HepG2 (cell line): ENCODE results near the gene ITCH. TPM values are rescaled to one million over a fixed set of nuclear protein-coding genes. Genes with fewer than 3 reads are reported as not detected.
A peak's percentile ranks its signal among the peaks of the same experiment; 100 is the strongest.

Source experiments
- HNF4G ChIP-seq, 2 experiments: sonication (generic) in 1 of 2; formaldehyde crosslinking in 1 of 2; IDR thresholded peaks; 2 replicates each; pipeline versions ENCODE4 v1.4.0 to v1.6.1; 2011 to 2020; ENCODE audit warnings: borderline replicate concordance in 2 of 2, low read depth in 2 of 2, mild to moderate bottlenecking in 2 of 2, low read length in 1 of 2, missing genetic modification reagents in 1 of 2, moderate library complexity in 1 of 2
- HOXA3 ChIP-seq: sonication (generic); formaldehyde crosslinking; IDR thresholded peaks from 2 replicates; pipeline ENCODE4 v1.5.0; 2020; ENCODE audit warnings: missing genetic modification reagents
- RBM22 ChIP-seq: fragments of 200-400 bp; formaldehyde crosslinking; optimal IDR thresholded peaks from 2 replicates; pipeline ENCODE3; 2017; ENCODE audit warnings: mild to moderate bottlenecking, low read length, moderate library complexity
- SP1 ChIP-seq, 2 experiments: fragments of 450-650 bp in 1 of 2; sonication (generic) in 1 of 2; formaldehyde crosslinking in 1 of 2; IDR thresholded peaks; 2 replicates each; pipeline versions ENCODE4 v1.4.0 to v1.6.1; 2016 to 2020; ENCODE audit warnings: missing genetic modification reagents in 1 of 2
- SRSF4 ChIP-seq: fragments of 200-400 bp; formaldehyde crosslinking; IDR thresholded peaks from one replicate; pipeline ENCODE4 v1.6.1; 2018; ENCODE audit warnings: mild to moderate bottlenecking, low read depth, low read length, moderate library complexity; ENCODE audit not compliant: poor library complexity, severe bottlenecking
- SUZ12 ChIP-seq: fragments of 150-350 bp; IDR thresholded peaks from 2 replicates; pipeline ENCODE4 v1.6.1; 2014; ENCODE audit warnings: low read depth, low read length
- ZBTB20 ChIP-seq: sonication (generic); formaldehyde crosslinking; IDR thresholded peaks from 2 replicates; pipeline ENCODE4 v1.8.1; 2023; ENCODE audit warnings: missing genetic modification reagents, low read depth, mild to moderate bottlenecking, borderline replicate concordance
- ZNF33B ChIP-seq: sonication (generic); formaldehyde crosslinking; IDR thresholded peaks from 2 replicates; pipeline ENCODE4 v1.5.1; 2020; ENCODE audit warnings: mild to moderate bottlenecking, missing genetic modification reagents
- ZNF556 ChIP-seq: sonication (generic); formaldehyde crosslinking; IDR thresholded peaks from 2 replicates; pipeline ENCODE4 v1.4.0; 2020; ENCODE audit warnings: mild to moderate bottlenecking, missing genetic modification reagents, borderline replicate concordance
- ZNF713 ChIP-seq: sonication (generic); formaldehyde crosslinking; IDR thresholded peaks from 2 replicates; pipeline ENCODE4 v1.4.0; 2020; ENCODE audit warnings: mild to moderate bottlenecking, missing genetic modification reagents
- ZNF749 ChIP-seq: sonication (generic); formaldehyde crosslinking; IDR thresholded peaks from 2 replicates; pipeline ENCODE4 v1.8.0; 2022; ENCODE audit warnings: mild to moderate bottlenecking, missing genetic modification reagents, moderate library complexity, borderline replicate concordance
- polyA plus RNA-seq, 8 experiments: library from polyadenylated mRNA; depleted of rRNA in 3 of 8; stranded (reverse) in 7 of 8; unstranded in 1 of 8; fragments of >200 nt; fragmentation: Illumina TruSeq in 4 of 8; extraction: Trizol in 4 of 8; gene quantifications; 2 replicates each; pipeline versions ENCODE4 v1.2.1 to v1.2.3, GENCODE V29; 2011 to 2016; ENCODE audit warnings: low read depth in 4 of 8, missing spikeins in 1 of 8, mixed read lengths in 1 of 8; ENCODE audit not compliant: insufficient read depth in 1 of 8
- total RNA-seq, 5 experiments: library from RNA; depleted of rRNA; stranded (reverse); fragments of >200 nt; fragmentation: Illumina TruSeq; extraction: Trizol; gene quantifications; 2 replicates each; pipeline ENCODE4 v1.2.3, GENCODE V29; 2016; ENCODE audit warnings: low read depth in 1 of 5
- TF ChIP-seq, protein P1 (sequence below): sonication (generic); formaldehyde crosslinking; IDR thresholded peaks from 2 replicates; pipeline ENCODE4 v1.5.0; 2020; ENCODE audit warnings: missing genetic modification reagents
- TF ChIP-seq, protein P2 (sequence below), 2 experiments: sonication (generic) in 1 of 2; formaldehyde crosslinking in 1 of 2; IDR thresholded peaks; 2 replicates each; pipeline versions ENCODE4 v1.5.1 to v1.6.1; 2011 to 2020; ENCODE audit warnings: borderline replicate concordance in 1 of 2, low read depth in 1 of 2, low read length in 1 of 2, mild to moderate bottlenecking in 1 of 2, missing genetic modification reagents in 1 of 2, moderate library complexity in 1 of 2
- TF ChIP-seq, protein P3 (sequence below): sonication (generic); formaldehyde crosslinking; IDR thresholded peaks from 2 replicates; pipeline ENCODE4 v1.8.0; 2022; ENCODE audit warnings: missing genetic modification reagents, mild to moderate bottlenecking, moderate library complexity, borderline replicate concordance
- TF ChIP-seq, protein P4 (sequence below): sonication (generic); formaldehyde crosslinking; IDR thresholded peaks from 2 replicates; pipeline ENCODE4 v1.8.1; 2023; ENCODE audit warnings: mild to moderate bottlenecking, inconsistent platforms, moderate library complexity, missing genetic modification reagents, borderline replicate concordance
- TF ChIP-seq, protein P5 (sequence below): sonication (generic); formaldehyde crosslinking; IDR thresholded peaks from 2 replicates; pipeline ENCODE4 v1.5.1; 2020; ENCODE audit warnings: missing genetic modification reagents, mild to moderate bottlenecking, borderline replicate concordance

Gene ITCH
- total and polyA plus RNA-seq, 2 of the 13 experiments (the other 11 are each of a cell fraction or from before 2014, with no cell fraction given), result 20.5 to 112 TPM

DNA sequence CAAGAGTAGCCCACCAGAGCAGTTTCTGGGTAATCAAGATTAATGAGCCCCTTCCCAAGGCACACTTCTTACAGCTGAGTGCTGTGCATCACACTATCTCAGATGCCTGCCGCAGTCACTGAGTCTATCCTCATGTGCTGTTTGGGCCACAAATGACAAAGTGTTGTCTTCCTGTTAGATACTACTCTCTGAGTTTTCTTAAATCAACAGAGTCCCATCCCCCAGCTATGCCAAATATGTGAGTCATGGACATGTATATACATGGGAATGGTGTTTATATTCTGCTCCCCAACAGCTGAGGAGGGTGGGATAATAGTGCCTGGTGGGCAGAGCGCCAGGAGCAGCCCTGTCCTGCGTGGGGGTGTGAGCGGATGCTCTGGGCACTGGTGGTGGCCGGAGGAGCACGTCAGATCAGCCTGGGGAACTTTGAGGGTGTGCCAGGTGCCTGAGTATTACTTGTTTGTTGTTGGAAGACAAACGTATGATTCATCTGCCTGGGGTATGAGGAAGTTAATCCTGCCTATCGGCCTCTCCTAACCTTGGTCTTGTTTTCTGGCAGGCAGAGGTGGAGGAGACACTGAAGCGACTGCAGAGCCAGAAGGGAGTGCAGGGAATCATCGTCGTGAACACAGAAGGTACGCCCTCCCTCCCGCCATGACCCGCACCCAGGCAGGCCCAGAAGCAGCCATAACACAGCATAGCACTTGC, 162.8 kb downstream of the ITCH start (continued):
- TF ChIP-seq SP1 (IDR thresholded peaks at IDR 0.05), result no peak
- no peak; the same call in 1 of the 2 replicates for TF ChIP-seq SP1 (CRISPR knock-in tag; IDR thresholded peaks at IDR 0.05)
- TF ChIP-seq ZNF713 (CRISPR knock-in tag), result 0 out of 2 replicates have a peak, but pooled peaks have one; percentile 90
- TF ChIP-seq HOXA3 (CRISPR knock-in tag), result no peak; the same call in 1 of the 2 replicates
- TF ChIP-seq, protein P1, sequence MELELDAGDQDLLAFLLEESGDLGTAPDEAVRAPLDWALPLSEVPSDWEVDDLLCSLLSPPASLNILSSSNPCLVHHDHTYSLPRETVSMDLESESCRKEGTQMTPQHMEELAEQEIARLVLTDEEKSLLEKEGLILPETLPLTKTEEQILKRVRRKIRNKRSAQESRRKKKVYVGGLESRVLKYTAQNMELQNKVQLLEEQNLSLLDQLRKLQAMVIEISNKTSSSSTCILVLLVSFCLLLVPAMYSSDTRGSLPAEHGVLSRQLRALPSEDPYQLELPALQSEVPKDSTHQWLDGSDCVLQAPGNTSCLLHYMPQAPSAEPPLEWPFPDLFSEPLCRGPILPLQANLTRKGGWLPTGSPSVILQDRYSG (CRISPR knock-in tag), result 0 out of 2 replicates have a peak, but pooled peaks have one; percentile 60
- TF ChIP-seq, protein P2, sequence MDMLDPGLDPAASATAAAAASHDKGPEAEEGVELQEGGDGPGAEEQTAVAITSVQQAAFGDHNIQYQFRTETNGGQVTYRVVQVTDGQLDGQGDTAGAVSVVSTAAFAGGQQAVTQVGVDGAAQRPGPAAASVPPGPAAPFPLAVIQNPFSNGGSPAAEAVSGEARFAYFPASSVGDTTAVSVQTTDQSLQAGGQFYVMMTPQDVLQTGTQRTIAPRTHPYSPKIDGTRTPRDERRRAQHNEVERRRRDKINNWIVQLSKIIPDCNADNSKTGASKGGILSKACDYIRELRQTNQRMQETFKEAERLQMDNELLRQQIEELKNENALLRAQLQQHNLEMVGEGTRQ (IDR thresholded peaks at IDR 0.05; ENCODE audit: low read depth, low read length), result no peak
- TF ChIP-seq, protein P2 (CRISPR knock-in tag; IDR thresholded peaks at IDR 0.05; ENCODE audit: borderline replicate concordance), result no peak
- no peak for TF ChIP-seq ZNF749 (CRISPR knock-in tag)
- peak; percentile 91; the same call in 1 of the 2 replicates for TF ChIP-seq ZNF556 (CRISPR knock-in tag)
- peak; percentile 28; the same call in 1 of the 2 replicates for TF ChIP-seq HNF4G (IDR thresholded peaks at IDR 0.05; ENCODE audit: borderline replicate concordance, low read depth, low read length)
- peak; percentile 71; the same call in 1 of the 2 replicates for TF ChIP-seq HNF4G (CRISPR knock-in tag; IDR thresholded peaks at IDR 0.05; ENCODE audit: borderline replicate concordance, low read depth)
- TF ChIP-seq, protein P3, sequence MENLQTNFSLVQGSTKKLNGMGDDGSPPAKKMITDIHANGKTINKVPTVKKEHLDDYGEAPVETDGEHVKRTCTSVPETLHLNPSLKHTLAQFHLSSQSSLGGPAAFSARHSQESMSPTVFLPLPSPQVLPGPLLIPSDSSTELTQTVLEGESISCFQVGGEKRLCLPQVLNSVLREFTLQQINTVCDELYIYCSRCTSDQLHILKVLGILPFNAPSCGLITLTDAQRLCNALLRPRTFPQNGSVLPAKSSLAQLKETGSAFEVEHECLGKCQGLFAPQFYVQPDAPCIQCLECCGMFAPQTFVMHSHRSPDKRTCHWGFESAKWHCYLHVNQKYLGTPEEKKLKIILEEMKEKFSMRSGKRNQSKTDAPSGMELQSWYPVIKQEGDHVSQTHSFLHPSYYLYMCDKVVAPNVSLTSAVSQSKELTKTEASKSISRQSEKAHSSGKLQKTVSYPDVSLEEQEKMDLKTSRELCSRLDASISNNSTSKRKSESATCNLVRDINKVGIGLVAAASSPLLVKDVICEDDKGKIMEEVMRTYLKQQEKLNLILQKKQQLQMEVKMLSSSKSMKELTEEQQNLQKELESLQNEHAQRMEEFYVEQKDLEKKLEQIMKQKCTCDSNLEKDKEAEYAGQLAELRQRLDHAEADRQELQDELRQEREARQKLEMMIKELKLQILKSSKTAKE, result peak; percentile 85
- TF ChIP-seq RBM22, result peak; percentile 86
- TF ChIP-seq SRSF4, result no peak
- TF ChIP-seq, protein P4, sequence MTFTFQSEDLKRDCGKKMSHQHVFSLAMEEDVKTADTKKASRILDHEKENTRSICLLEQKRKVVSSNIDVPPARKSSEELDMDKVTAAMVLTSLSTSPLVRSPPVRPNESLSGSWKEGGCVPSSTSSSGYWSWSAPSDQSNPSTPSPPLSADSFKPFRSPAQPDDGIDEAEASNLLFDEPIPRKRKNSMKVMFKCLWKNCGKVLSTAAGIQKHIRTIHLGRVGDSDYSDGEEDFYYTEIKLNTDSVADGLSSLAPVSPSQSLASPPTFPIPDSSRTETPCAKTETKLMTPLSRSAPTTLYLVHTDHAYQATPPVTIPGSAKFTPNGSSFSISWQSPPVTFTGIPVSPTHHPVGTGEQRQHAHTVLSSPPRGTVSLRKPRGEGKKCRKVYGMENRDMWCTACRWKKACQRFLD (CRISPR knock-in tag), result 0 out of 2 replicates have a peak, but pooled peaks have one; percentile 29
- TF ChIP-seq SUZ12, result no peak
- no peak for TF ChIP-seq ZNF33B
- TF ChIP-seq, protein P5, sequence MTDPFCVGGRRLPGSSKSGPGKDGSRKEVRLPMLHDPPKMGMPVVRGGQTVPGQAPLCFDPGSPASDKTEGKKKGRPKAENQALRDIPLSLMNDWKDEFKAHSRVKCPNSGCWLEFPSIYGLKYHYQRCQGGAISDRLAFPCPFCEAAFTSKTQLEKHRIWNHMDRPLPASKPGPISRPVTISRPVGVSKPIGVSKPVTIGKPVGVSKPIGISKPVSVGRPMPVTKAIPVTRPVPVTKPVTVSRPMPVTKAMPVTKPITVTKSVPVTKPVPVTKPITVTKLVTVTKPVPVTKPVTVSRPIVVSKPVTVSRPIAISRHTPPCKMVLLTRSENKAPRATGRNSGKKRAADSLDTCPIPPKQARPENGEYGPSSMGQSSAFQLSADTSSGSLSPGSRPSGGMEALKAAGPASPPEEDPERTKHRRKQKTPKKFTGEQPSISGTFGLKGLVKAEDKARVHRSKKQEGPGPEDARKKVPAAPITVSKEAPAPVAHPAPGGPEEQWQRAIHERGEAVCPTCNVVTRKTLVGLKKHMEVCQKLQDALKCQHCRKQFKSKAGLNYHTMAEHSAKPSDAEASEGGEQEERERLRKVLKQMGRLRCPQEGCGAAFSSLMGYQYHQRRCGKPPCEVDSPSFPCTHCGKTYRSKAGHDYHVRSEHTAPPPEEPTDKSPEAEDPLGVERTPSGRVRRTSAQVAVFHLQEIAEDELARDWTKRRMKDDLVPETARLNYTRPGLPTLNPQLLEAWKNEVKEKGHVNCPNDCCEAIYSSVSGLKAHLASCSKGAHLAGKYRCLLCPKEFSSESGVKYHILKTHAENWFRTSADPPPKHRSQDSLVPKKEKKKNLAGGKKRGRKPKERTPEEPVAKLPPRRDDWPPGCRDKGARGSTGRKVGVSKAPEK, result no peak
- TF ChIP-seq ZBTB20 (CRISPR knock-in tag), result peak; percentile 99
